Esophagus squamous epithelium (tissue), 5 donors: Measurements from ENCODE around the gene PHRF1. TPM values are rescaled to one million over a fixed set of nuclear protein-coding genes. Genes with fewer than 3 reads are reported as not detected.
"Not testable (repeated sequence)": the region's sequence is repeated elsewhere in the genome, so short reads cannot be mapped to it uniquely, and the experiment has no call there.

ENCODE experiments used
- DNase-seq: peaks from one replicate; lab custom pipeline; 2025; lab: John Stamatoyannopoulos, UW
- H3K27ac ChIP-seq, 4 donors: fragments of 200-600 bp; sonication (generic); one replicate each; pipeline ENCODE4 v1.5.1; 2016 to 2019; ENCODE audit warnings: mild to moderate bottlenecking in 1 of 4
- H3K27me3 ChIP-seq, 4 donors: fragments of 200-600 bp; sonication (generic); 1 replicate in 3 of 4; 2 replicates in 1 of 4; pipeline versions ENCODE4 v1.5.1 to v1.6.0; 2017 to 2021; ENCODE audit warnings: antibody characterized with exemption in 1 of 4
- H3K36me3 ChIP-seq, 3 donors: fragments of 200-600 bp; sonication (generic); one replicate each; pipeline ENCODE4 v1.5.1; 2016 to 2019
- H3K4me1 ChIP-seq, 3 donors: fragments of 200-600 bp; sonication (generic); one replicate each; pipeline ENCODE4 v1.5.1; 2017 to 2019
- H3K4me3 ChIP-seq, 4 donors: fragments of 200-600 bp; sonication (generic); 1 replicate in 3 of 4; 2 replicates in 1 of 4; pipeline ENCODE4 v1.5.1; 2016 to 2019; ENCODE audit warnings: mild to moderate bottlenecking in 2 of 4, moderate library complexity in 1 of 4
- H3K9me3 ChIP-seq, 3 donors: fragments of 200-600 bp; sonication (generic); one replicate each; pipeline ENCODE4 v1.5.1; 2016 to 2019
- CTCF ChIP-seq, 6 experiments: fragments of 450-650 bp in 4 of 6; fragments of 200-600 bp in 2 of 6; sonication (generic) in 2 of 6; IDR thresholded peaks; one replicate each; pipeline ENCODE4 v1.5.1; 2016 to 2019; ENCODE audit warnings: antibody characterized with exemption in 6 of 6, mild to moderate bottlenecking in 4 of 6, moderate library complexity in 4 of 6
- POLR2A ChIP-seq, 4 donors: fragments of 450-650 bp; IDR thresholded peaks; one replicate each; pipeline ENCODE4 v1.6.1; 2017; ENCODE audit warnings: antibody characterized with exemption in 4 of 4, mild to moderate bottlenecking in 4 of 4, moderate library complexity in 3 of 4
- WGBS, 2 donors: methylation state at CpG; one replicate each; pipeline ENCODE4 v1.1.5; 2018; 5-methylcytosine and 5-hydroxymethylcytosine counted together
- intact Hi-C: fragments of 100-400 bp; cut with DNase I; formaldehyde crosslinking; loops from one replicate; pipeline ENCODE4 v1.15.0; 2022
- total RNA-seq, 4 donors: library from RNA; depleted of rRNA; stranded (reverse); fragments of >200 nt; gene quantifications; one replicate each; pipeline ENCODE4 v1.1.0, GENCODE V29; 2016
- donor health status: DM: yes; HTN: yes; CAD: no.

Gene PHRF1
- total RNA-seq, 4 donors from 2014 or later, result 11.7 to 30.6 (median 24.2) TPM

- intact Hi-C loops, result no loop called here
- no peak for DNase-seq
- WGBS, 2 donors, result 90 to 92% methylated on average over 10 of the region's 10 CpGs
Measured at GRCh38 chr11:650482-650881, 74.2 kb downstream of the PHRF1 start.

GRCh38 chr11:653136-653535, 76.9 kb downstream of the PHRF1 start:
- intact Hi-C loops, H3K4me1 ChIP-seq, H3K27me3 ChIP-seq, DNase-seq, H3K27ac ChIP-seq, H3K9me3 ChIP-seq, H3K4me3 ChIP-seq: not testable (repeated sequence)
- WGBS, 2 donors, result 80 to 86% methylated on average over 7 to 14 of the region's 14 CpGs
- peaks cover 0 to 93% (median 0%) of the 10 kb centered on the region in 3 donors for H3K36me3 ChIP-seq

More at GRCh38 chr11:650482-650881, 74.2 kb downstream of the PHRF1 start:
- Histone ChIP-seq H3K4me3 (no peak overlapping the region), H3K27ac (no peak overlapping the region), H3K9me3 (no peaks in the 10 kb centered on the region), H3K4me1 (no peaks in the 10 kb centered on the region), H3K36me3 (peaks cover 0 to 95% (median 0%) of the 10 kb centered on the region in 3 donors), H3K27me3 (no peaks in the 10 kb centered on the region)
- TF ChIP-seq POLR2A (IDR thresholded peaks at IDR 0.05) (no peak), CTCF (IDR thresholded peaks at IDR 0.05) (no peak)

GRCh38 chr11:653837-654236, 77.6 kb downstream of the PHRF1 start:
- 89 to 93% methylated on average over 14 to 15 of the region's 15 CpGs for WGBS, 2 donors
- H3K27me3 ChIP-seq, result no peaks in the 10 kb centered on the region
- peaks cover 0 to 93% (median 5%) of the 10 kb centered on the region in 3 donors for H3K36me3 ChIP-seq
- no peak overlapping the region for H3K27ac ChIP-seq
- H3K4me1 ChIP-seq, result peaks cover 0 to 16% (median 0%) of the 10 kb centered on the region in 3 donors
- TF ChIP-seq CTCF (IDR thresholded peaks at IDR 0.05) (no peak), POLR2A (IDR thresholded peaks at IDR 0.05) (no peak)
- DNase-seq, result no peak
- no peak overlapping the region for H3K4me3 ChIP-seq
- H3K9me3 ChIP-seq, result no peaks in the 10 kb centered on the region
- intact Hi-C loops, result no loop called here

- DNase-seq, intact Hi-C loops, H3K27ac ChIP-seq, H3K9me3 ChIP-seq, H3K27me3 ChIP-seq, H3K4me3 ChIP-seq: not testable (repeated sequence)
- H3K36me3 ChIP-seq, result peaks cover 2 to 93% (median 7%) of the 10 kb centered on the region in 3 donors
- WGBS, 2 donors, result 74 to 88% methylated on average over 3 to 8 of the region's 12 CpGs
- peaks cover 0 to 21% (median 0%) of the 10 kb centered on the region in 3 donors for H3K4me1 ChIP-seq
Measured at GRCh38 chr11:654444-654843, 78.2 kb downstream of the PHRF1 start.

- TF ChIP-seq POLR2A (IDR thresholded peaks at IDR 0.05) (no peak), CTCF (IDR thresholded peaks at IDR 0.05) (no peak)
Measured at GRCh38 chr11:655036-655726, 78.9 kb downstream of the PHRF1 start.

GRCh38 chr11:656426-656825, 80.2 kb downstream of the PHRF1 start:
- H3K27me3 ChIP-seq, result no peaks in the 10 kb centered on the region
- DNase-seq, result no peak
- H3K4me3 ChIP-seq, result no peak overlapping the region
- H3K36me3 ChIP-seq, result peaks cover 7 to 95% (median 14%) of the 10 kb centered on the region in 3 donors
- 95% methylated on average over 8 of the region's 14 CpGs; no CpG with 5 or more reads in 1 of the 2 donors for WGBS, 2 donors
- H3K4me1 ChIP-seq, result peaks cover 0 to 21% (median 0%) of the 10 kb centered on the region in 3 donors
- TF ChIP-seq CTCF (IDR thresholded peaks at IDR 0.05), result no peak
- no peak for TF ChIP-seq POLR2A (IDR thresholded peaks at IDR 0.05)
- H3K9me3 ChIP-seq, result no peaks in the 10 kb centered on the region
- no peak overlapping the region for H3K27ac ChIP-seq
- intact Hi-C loops, result no loop called here

More at GRCh38 chr11:655036-655726, 78.9 kb downstream of the PHRF1 start:
- Histone ChIP-seq H3K36me3 (peaks cover 7 to 94% (median 11%) of the 10 kb centered on the region in 3 donors), H3K4me1 (peaks cover 0 to 21% (median 0%) of the 10 kb centered on the region in 3 donors), H3K27ac (no peak overlapping the region), H3K4me3 (no peak overlapping the region), H3K9me3 (no peaks in the 10 kb centered on the region), H3K27me3 (no peaks in the 10 kb centered on the region)
- DNase-seq, result no peak
- WGBS, 2 donors, result 85 to 90% methylated on average over 13 to 30 of the region's 30 CpGs
- intact Hi-C loops, result no loop called here
